Muscle layer of duodenum (tissue), 2 donors: ENCODE data around the gene BEST4.

Experiments
- H3K27ac ChIP-seq: one replicate; pipeline ENCODE4 v1.7.0; 2013; ENCODE audit warnings: mild to moderate bottlenecking, low read length
- H3K27me3 ChIP-seq: one replicate; pipeline ENCODE4 v1.7.0; 2013; ENCODE audit warnings: low read depth, mild to moderate bottlenecking, control low read depth, low read length
- H3K36me3 ChIP-seq, 2 donors: one replicate each; pipeline ENCODE4 v1.7.0; 2013; ENCODE audit warnings: low read length in 2 of 2, control low read depth in 1 of 2, mild to moderate bottlenecking in 1 of 2; ENCODE audit not compliant: insufficient read depth in 2 of 2, control insufficient read depth in 1 of 2
- H3K4me1 ChIP-seq, 2 donors: one replicate each; pipeline ENCODE4 v1.7.0; 2013; ENCODE audit warnings: low read length in 2 of 2, mild to moderate bottlenecking in 2 of 2, control low read depth in 1 of 2, moderate library complexity in 1 of 2; ENCODE audit not compliant: insufficient read depth in 2 of 2, control insufficient read depth in 1 of 2
- H3K4me3 ChIP-seq, 2 donors: one replicate each; pipeline ENCODE4 v1.7.0; 2013; ENCODE audit warnings: low read length in 2 of 2, low read depth in 1 of 2, mild to moderate bottlenecking in 1 of 2
- H3K9me3 ChIP-seq, 2 donors: one replicate each; pipeline ENCODE4 v1.7.0; 2013; ENCODE audit warnings: low read length in 2 of 2, control low read depth in 1 of 2, mild to moderate bottlenecking in 1 of 2; ENCODE audit not compliant: control insufficient read depth in 1 of 2
- donor health status: healthy.

BEST4 gene

DNA sequence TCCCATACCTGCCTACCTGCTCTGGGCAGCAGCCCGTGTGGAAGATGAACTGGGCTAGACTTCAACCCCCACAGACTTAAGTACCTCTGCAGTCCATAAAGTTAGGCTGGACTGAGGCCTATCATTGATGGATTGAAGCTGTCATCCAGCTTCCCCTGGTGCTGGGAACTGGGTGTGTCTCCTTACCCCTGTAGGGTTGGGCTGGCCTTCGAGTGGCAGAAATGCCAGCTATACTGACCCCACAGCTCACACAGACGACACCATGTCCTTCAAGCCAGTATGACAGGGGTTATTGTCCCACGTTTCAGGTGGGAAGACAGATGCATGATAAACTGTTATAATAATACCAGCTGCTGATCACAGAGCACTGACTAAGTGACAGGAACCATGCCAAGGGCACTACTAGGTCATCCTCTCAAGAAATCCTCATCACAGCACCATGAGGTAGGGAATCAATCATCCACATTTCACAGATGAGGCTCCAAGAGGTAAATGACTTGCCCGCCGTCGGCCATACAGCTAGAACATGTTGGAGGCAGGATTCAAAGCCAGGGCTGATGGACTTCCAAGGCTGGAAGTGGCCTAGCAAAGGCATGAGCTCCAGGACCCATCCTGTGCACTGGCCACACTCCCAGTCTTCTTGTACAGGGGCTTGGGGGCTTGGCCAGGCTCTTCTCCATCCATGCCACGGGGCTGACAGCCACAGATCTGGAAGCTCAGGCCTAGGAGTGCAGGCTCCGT lies at the start of gene BEST4:
Gene BEST4, minus strand, starts transcription at position 51 of the 741 bp plus-strand sequence. CDS start 465 bp downstream, outside the sequence.
- no peaks in the 10 kb centered on the region for H3K9me3 ChIP-seq
- peaks cover 11 to 21% of the 10 kb centered on the region in 2 donors for H3K4me1 ChIP-seq
- H3K27me3 ChIP-seq = no peaks in the 10 kb centered on the region
- no peak within 1 kb of the TSS for H3K27ac ChIP-seq
- no peak within 1 kb of the TSS for H3K4me3 ChIP-seq
- no peaks in the 10 kb centered on the region for H3K36me3 ChIP-seq

GRCh38 chr1:44835738-44836675 lies 48.0 kb upstream of the BEST4 start:
- Histone ChIP-seq H3K36me3 (no peaks in the 10 kb centered on the region), H3K4me3 (no peak overlapping the region), H3K4me1 (no peaks in the 10 kb centered on the region), H3K27ac (no peak overlapping the region), H3K9me3 (no peaks in the 10 kb centered on the region), H3K27me3 (no peaks in the 10 kb centered on the region)

- Histone ChIP-seq H3K36me3 (no peaks in the 10 kb centered on the region), H3K4me1 (no peaks in the 10 kb centered on the region), H3K4me3 (no peak overlapping the region), H3K27me3 (no peaks in the 10 kb centered on the region), H3K9me3 (no peaks in the 10 kb centered on the region), H3K27ac (no peak overlapping the region)
These were observed 46.4 kb upstream of the BEST4 start for GRCh38 chr1:44834328-44834727.

- Histone ChIP-seq H3K4me3 (no peak overlapping the region), H3K4me1 (no peaks in the 10 kb centered on the region), H3K36me3 (peaks cover 0 to 12% of the 10 kb centered on the region in 2 donors), H3K27ac (no peak overlapping the region), H3K9me3 (no peaks in the 10 kb centered on the region), H3K27me3 (no peaks in the 10 kb centered on the region)
These were observed 44.2 kb upstream of the BEST4 start for GRCh38 chr1:44832056-44832705.

GRCh38 chr1:44831516-44831915 lies 43.5 kb upstream of the BEST4 start:
- Histone ChIP-seq H3K27ac (no peak overlapping the region), H3K27me3 (no peaks in the 10 kb centered on the region), H3K36me3 (peaks cover 0 to 17% of the 10 kb centered on the region in 2 donors), H3K9me3 (no peaks in the 10 kb centered on the region), H3K4me3 (no peak overlapping the region), H3K4me1 (no peaks in the 10 kb centered on the region)

DNA sequence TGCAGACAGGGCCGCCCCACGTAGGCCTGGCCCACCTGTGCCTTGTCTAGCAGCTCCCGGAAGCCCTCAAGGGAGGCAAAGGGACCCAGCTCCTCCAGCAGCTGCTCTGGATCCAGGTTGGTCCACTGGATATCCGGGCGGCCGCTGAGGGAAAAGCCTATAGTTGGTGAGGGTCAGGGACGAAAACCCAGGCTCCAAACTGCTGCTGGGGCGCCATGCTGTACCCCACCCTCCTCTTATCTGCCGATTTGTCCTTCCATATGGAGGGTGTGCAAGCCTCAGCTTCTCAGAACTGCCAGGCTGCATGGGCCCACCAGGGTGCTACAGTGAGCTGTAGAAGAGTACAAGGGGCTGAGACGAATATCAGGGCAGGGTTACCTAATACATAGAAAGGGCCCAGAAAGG lies 42.9 kb upstream of the BEST4 start:
- Histone ChIP-seq H3K4me3 (no peak overlapping the region), H3K27me3 (no peaks in the 10 kb centered on the region), H3K27ac (no peak overlapping the region), H3K4me1 (no peaks in the 10 kb centered on the region), H3K9me3 (no peaks in the 10 kb centered on the region), H3K36me3 (peaks cover 0 to 17% of the 10 kb centered on the region in 2 donors)

DNA sequence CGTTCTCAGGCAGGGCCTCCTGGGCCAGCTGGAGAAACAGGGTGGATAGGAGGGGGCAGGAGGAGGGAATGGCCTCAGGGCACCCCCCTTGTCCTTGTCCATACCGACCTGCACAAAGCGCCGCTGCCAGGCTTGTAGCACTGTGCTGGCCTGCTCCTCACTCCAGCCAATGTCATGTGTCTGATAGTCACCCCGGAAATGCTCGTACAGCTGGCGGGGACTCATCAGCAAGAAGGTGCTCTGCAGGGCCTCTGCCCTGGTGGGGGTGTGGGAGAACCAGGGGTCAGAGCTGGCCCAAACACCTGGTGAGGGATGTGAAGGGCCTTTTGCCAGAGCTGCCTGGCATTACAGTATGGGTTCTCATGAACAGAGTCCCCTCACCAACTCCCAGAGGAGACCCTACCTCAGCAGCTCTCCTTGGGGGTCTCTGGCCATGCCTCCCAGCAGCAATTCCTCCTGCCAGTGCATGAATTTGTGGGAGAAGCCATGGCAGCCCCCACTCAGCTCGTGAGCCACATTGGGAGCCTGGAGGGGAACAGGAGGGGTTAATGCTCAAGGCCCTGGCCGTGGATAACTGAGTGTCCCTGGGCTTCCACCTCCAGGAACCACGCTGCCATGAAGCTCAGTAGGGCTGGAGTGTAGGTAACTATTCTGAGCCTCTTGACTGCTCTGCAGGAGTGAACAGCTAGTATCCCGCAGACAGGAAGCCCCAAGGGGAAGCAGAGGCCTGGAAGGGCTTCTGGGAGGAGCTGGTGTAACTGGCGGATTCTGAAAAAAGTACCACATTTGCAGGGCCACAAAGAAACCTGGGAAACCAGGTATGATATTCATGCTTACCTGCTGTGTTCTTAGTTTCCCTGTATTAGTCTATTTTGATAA lies 41.8 kb upstream of the BEST4 start:
- no peak overlapping the region for H3K4me3 ChIP-seq
- no peaks in the 10 kb centered on the region for H3K4me1 ChIP-seq
- H3K9me3 ChIP-seq = no peaks in the 10 kb centered on the region
- no peak overlapping the region for H3K27ac ChIP-seq
- peaks cover 0 to 17% of the 10 kb centered on the region in 2 donors for H3K36me3 ChIP-seq
- H3K27me3 ChIP-seq = no peaks in the 10 kb centered on the region

- Histone ChIP-seq H3K9me3 (no peaks in the 10 kb centered on the region), H3K4me3 (no peak overlapping the region), H3K27ac (no peak overlapping the region), H3K36me3 (peaks cover 0 to 17% of the 10 kb centered on the region in 2 donors), H3K4me1 (no peaks in the 10 kb centered on the region), H3K27me3 (no peaks in the 10 kb centered on the region)
These were observed 41.0 kb upstream of the BEST4 start for GRCh38 chr1:44828841-44829440.

- Histone ChIP-seq H3K27me3 (no peaks in the 10 kb centered on the region), H3K27ac (no peak overlapping the region), H3K4me1 (no peaks in the 10 kb centered on the region), H3K4me3 (no peak overlapping the region), H3K36me3 (peaks cover 0 to 17% of the 10 kb centered on the region in 2 donors), H3K9me3 (no peaks in the 10 kb centered on the region)
These were observed 40.2 kb upstream of the BEST4 start for GRCh38 chr1:44828003-44828651.
